Right kidney (tissue), 1 donor: ENCODE results near the gene MELTF.

ENCODE experiments used
- DNase-seq: peaks from one replicate; pipeline ENCODE4 v3.0.0-alpha.2; 2016

Gene MELTF

GRCh38 chr3:196968233-196969133, 61.1 kb downstream of the MELTF start, which contains the start of gene PIGZ:
TSS of gene PIGZ (minus strand) at chr3:196968833. CDS start at chr3:196952031, 16,802 bp downstream.
- peak; percentile 62 for DNase-seq

- DNase-seq, result peak; percentile 32
These were observed 62.0 kb downstream of the MELTF start for GRCh38 chr3:196967412-196968232.

- peak; percentile 52 for DNase-seq
These were observed 62.9 kb downstream of the MELTF start for GRCh38 chr3:196966526-196967401.

GRCh38 chr3:196965804-196966173, 63.8 kb downstream of the MELTF start:
- no peak for DNase-seq

GRCh38 chr3:196965112-196965803, 64.4 kb downstream of the MELTF start:
- DNase-seq, result no peak

GRCh38 chr3:196963631-196963953, 66.0 kb downstream of the MELTF start:
- DNase-seq, result no peak

DNA sequence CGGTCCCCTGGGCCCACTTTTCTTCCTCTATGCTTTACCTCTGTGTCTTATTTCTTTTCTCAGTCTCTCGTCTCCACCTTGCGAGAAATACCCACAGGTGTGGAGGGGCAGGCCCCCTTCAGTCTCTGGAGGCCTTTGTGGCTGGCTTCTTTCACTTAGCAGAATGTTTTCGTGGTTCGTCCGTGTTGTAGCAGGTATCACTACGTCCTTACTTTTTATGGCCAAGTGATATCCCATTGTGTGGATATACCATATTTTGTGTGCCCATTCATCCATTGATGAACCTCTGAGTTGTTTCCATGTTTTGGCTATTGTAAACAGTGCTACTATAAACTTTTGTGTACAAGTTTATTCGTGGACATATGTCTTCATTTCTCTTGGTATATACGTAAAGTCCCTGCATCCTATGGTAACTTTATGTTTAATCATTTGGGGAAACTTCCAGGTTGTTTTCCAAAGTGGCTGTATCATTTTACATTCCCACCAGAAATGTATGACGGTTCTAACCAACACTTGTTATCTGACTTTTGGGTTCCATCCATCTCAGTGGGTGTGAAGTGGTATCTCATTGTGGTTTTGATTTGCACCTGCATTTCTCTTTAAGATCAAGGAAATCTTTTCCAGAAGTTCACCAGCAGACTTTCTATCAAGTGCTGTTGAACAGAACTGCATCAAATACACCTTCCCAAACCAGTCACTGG, 66.5 kb downstream of the MELTF start:
- no peak for DNase-seq

DNA sequence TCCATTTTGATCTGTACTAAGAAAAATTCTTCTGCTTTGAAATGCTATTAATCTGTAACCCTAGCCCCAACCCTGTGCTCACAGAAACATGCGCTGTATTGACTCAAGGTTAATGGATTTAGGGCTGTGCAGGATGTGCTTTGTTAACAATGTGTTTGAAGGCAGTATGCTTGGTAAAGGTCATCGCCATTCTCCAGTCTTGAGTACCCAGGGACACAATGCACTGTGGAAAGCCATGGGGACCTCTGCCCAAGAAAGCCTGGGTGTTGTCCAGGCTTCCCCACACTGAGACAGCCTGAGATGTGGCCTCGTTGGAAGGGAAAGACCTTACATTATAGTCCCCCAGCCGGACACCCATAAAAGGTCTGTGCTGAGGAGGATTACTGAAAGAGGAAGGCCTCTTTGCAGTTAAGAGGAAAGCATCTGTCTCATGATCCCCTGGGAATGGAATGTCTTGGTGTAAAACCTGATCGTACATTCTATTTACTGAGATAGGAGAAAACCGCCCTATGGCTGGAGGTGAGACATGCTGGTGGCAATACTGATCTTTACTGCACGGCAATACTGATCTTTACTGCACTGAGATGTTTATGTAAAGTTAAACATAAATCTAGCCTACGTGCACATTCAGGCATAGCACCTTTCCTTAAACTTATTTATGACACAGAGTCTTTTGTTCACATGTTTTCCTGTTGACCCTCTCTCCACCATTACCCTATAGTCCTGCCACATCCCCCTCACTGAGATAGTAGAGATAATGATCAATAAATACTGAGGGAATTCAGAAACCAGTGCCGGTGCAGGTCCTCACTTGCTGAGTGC, 67.3 kb downstream of the MELTF start:
- no peak for DNase-seq

GRCh38 chr3:196954832-196955231, 74.8 kb downstream of the MELTF start:
- no peak for DNase-seq
